Measurements from ENCODE around the gene TMPRSS12. TPM values are rescaled to one million over a fixed set of nuclear protein-coding genes. Genes with fewer than 3 reads are reported as not detected.

Gene TMPRSS12
- total and polyA plus RNA-seq, 2 of the 13 experiments (the other 11 are each of a cell fraction or from before 2014, with no cell fraction given) = not detected

- TF ChIP-seq GMEB1 (CRISPR knock-in tag; IDR thresholded peaks at IDR 0.05; ENCODE audit: borderline replicate concordance) = no peak
- no peak for TF ChIP-seq ZNF235 (CRISPR knock-in tag; IDR thresholded peaks at IDR 0.05; ENCODE audit: borderline replicate concordance)
- no peak for TF ChIP-seq ZNF777 (CRISPR knock-in tag; IDR thresholded peaks at IDR 0.05)
Observed at GRCh38 chr12:50862316-50862715, 19.6 kb downstream of the TMPRSS12 start (continued).

GRCh38 chr12:50865266-50865665 is 22.5 kb downstream of the TMPRSS12 start:
- POLR2A ChIA-PET = no interaction called here
- intact Hi-C loops (cut with micrococcal nuclease; ENCODE audit: unreplicated experiment) (no loop called here), in situ Hi-C loops (cut with HindIII; ENCODE audit: extremely low pct_ligation_motif_present, low pct_unique_long_range_greater_than_20kb) (no loop called here)
- H3K79me2 ChIP-seq (ENCODE audit: insufficient read depth, low read length) = no peaks in the 10 kb centered on the region
- WGBS (ENCODE audit: low lambda C conversion rate) = 7% methylated on average over 3 of the region's 3 CpGs
- no peak for TF ChIP-seq NFYB (CRISPR knock-in tag; IDR thresholded peaks at IDR 0.05)
- no peak for TF ChIP-seq E2F1 (CRISPR knock-in tag; IDR thresholded peaks at IDR 0.05)
- TF ChIP-seq ZNF83 (CRISPR knock-in tag; IDR thresholded peaks at IDR 0.05; ENCODE audit: borderline replicate concordance) = no peak
- no peak for TF ChIP-seq ZNF549 (CRISPR knock-in tag; IDR thresholded peaks at IDR 0.05)
- TF ChIP-seq ZBTB4 (CRISPR knock-in tag; IDR thresholded peaks at IDR 0.05; ENCODE audit: borderline replicate concordance) = no peak
- TF ChIP-seq HNRNPL (IDR thresholded peaks at IDR 0.05; ENCODE audit: low read depth, low read length) = no peak
- TF ChIP-seq NCOR1 (IDR thresholded peaks at IDR 0.05; ENCODE audit: borderline replicate concordance, low read length) = no peak
- TF ChIP-seq SYNCRIP (IDR thresholded peaks at IDR 0.05; ENCODE audit: insufficient read depth, low read depth, low read length) = no peak
- no peak for TF ChIP-seq TCF12 (IDR thresholded peaks at IDR 0.05)
- TF ChIP-seq TCF12 (CRISPR knock-in tag; IDR thresholded peaks at IDR 0.05) = no peak
- TF ChIP-seq ATF7-NPFF (CRISPR knock-in tag; IDR thresholded peaks at IDR 0.05; ENCODE audit: low read depth) = no peak
- TF ChIP-seq HNF4A (CRISPR knock-in tag; IDR thresholded peaks at IDR 0.05) = no peak
- no peak for TF ChIP-seq SETDB1 (CRISPR knock-in tag; IDR thresholded peaks at IDR 0.05; ENCODE audit: borderline replicate concordance)
- no peak overlapping the region for H3K27ac ChIP-seq (ENCODE audit: extremely low read length, insufficient read depth, low read length)
- no peak overlapping the region for H3K4me2 ChIP-seq (ENCODE audit: low read depth, low read length)
- FAIRE-seq = no peak
- H3K4me3 ChIP-seq (replicated peaks in 1 of 3; ENCODE audit: insufficient read depth in 1 of 3, low read depth in 2 of 3, low read length in 3 of 3) = no peak overlapping the region
- DNase-seq (ENCODE audit: low spot score) = no peak
- no peaks in the 10 kb centered on the region for H3K9me3 ChIP-seq (ENCODE audit: low read length)
- ATAC-seq = no peak
- H3K4me1 ChIP-seq (ENCODE audit: insufficient read depth, low read length) = no peaks in the 10 kb centered on the region
- H4K20me1 ChIP-seq (ENCODE audit: insufficient read depth, low read length) = no peaks in the 10 kb centered on the region
- no peak overlapping the region for H3K9ac ChIP-seq (ENCODE audit: insufficient read depth, low read depth, low read length)
- CTCF ChIA-PET (ENCODE audit: low intra/inter-chr PET ratio, low total read pairs) = no interaction called here
- BruUV-seq (replicated peaks) = no TSS peak
- no peaks in the 10 kb centered on the region for H3K27me3 ChIP-seq (ENCODE audit: control insufficient read depth in 1 of 2, insufficient read depth in 2 of 2, low read length in 2 of 2)
- no peaks in the 10 kb centered on the region for H3K36me3 ChIP-seq (replicated peaks in 1 of 2; ENCODE audit: control insufficient read depth in 1 of 2, insufficient read depth in 2 of 2, low read length in 2 of 2)
- no peak overlapping the region for H2AFZ ChIP-seq (ENCODE audit: low read length)
